Measurements from ENCODE around the gene IGSF9B. TPM values are rescaled to one million over a fixed set of nuclear protein-coding genes. Genes with fewer than 3 reads are reported as not detected.

Gene IGSF9B
- total and polyA plus RNA-seq, 8 donors: 1.1 to 5.8 (median 2.6) TPM

GRCh38 chr11:133889188-133889587 is 67.6 kb downstream of the IGSF9B start:
- Histone ChIP-seq H3K4me1 (no peaks in the 10 kb centered on the region), H3K27ac (no peak overlapping the region), H3K9me3 (no peaks in the 10 kb centered on the region), H3K4me3 (no peak overlapping the region), H3K27me3 (no peaks in the 10 kb centered on the region), H3K36me3 (no peaks in the 10 kb centered on the region)
- no peak for ATAC-seq
- TF ChIP-seq CTCF (IDR thresholded peaks at IDR 0.05): no peak
- intact Hi-C loops (cut with DNase I): no loop called here
- 54 to 55% methylated on average over 5 of the region's 5 CpGs for WGBS, 2 donors
- FAIRE-seq: no peak
- no peak for DNase-seq

- DNase-seq (no peak), FAIRE-seq (no peak), ATAC-seq (no peak)
- intact Hi-C loops (cut with DNase I): no loop called here
- H3K9me3 ChIP-seq: no peaks in the 10 kb centered on the region
- H3K4me1 ChIP-seq: no peaks in the 10 kb centered on the region
- no peak overlapping the region for H3K4me3 ChIP-seq
- TF ChIP-seq CTCF (IDR thresholded peaks at IDR 0.05): no peak
- no peaks in the 10 kb centered on the region for H3K36me3 ChIP-seq
- H3K27me3 ChIP-seq: no peaks in the 10 kb centered on the region
- H3K27ac ChIP-seq: no peak overlapping the region
- WGBS, 2 donors: 48 to 54% methylated on average over 5 of the region's 5 CpGs
Observed at GRCh38 chr11:133887692-133888332, 69.0 kb downstream of the IGSF9B start.

GRCh38 chr11:133886029-133886428 is 70.7 kb downstream of the IGSF9B start:
- ATAC-seq (no peak), FAIRE-seq (no peak), DNase-seq (no peak)
- Histone ChIP-seq H3K9me3 (no peaks in the 10 kb centered on the region), H3K4me1 (no peaks in the 10 kb centered on the region), H3K36me3 (no peaks in the 10 kb centered on the region), H3K27ac (no peak overlapping the region), H3K4me3 (no peak overlapping the region), H3K27me3 (no peaks in the 10 kb centered on the region)
- TF ChIP-seq CTCF (IDR thresholded peaks at IDR 0.05): no peak
- intact Hi-C loops (cut with DNase I): no loop called here
- 70% methylated on average over 3 of the region's 3 CpGs for WGBS, 2 donors

GRCh38 chr11:133872160-133872559 is 84.6 kb downstream of the IGSF9B start:
- H3K4me1 ChIP-seq: no peaks in the 10 kb centered on the region
- no peak for TF ChIP-seq CTCF (IDR thresholded peaks at IDR 0.05)
- H3K4me3 ChIP-seq: no peak overlapping the region
- H3K27me3 ChIP-seq: no peaks in the 10 kb centered on the region
- no peaks in the 10 kb centered on the region for H3K36me3 ChIP-seq
- H3K27ac ChIP-seq: no peak overlapping the region
- no peaks in the 10 kb centered on the region for H3K9me3 ChIP-seq
- DNase-seq (no peak), ATAC-seq (no peak), FAIRE-seq (no peak)
- intact Hi-C loops (cut with DNase I): no loop called here
- 23 to 76% methylated on average over 1 of the region's 1 CpG for WGBS, 2 donors

- H3K27me3 ChIP-seq: no peaks in the 10 kb centered on the region
- no peaks in the 10 kb centered on the region for H3K4me1 ChIP-seq
- H3K4me3 ChIP-seq: no peak overlapping the region
- TF ChIP-seq CTCF (IDR thresholded peaks at IDR 0.05): no peak
- no peak for DNase-seq
- H3K27ac ChIP-seq: no peak overlapping the region
- H3K36me3 ChIP-seq: no peaks in the 10 kb centered on the region
- no peak for FAIRE-seq
- intact Hi-C loops (cut with DNase I): no loop called here
- no peaks in the 10 kb centered on the region for H3K9me3 ChIP-seq
- no peak for ATAC-seq
Observed at GRCh38 chr11:133867456-133867855, 89.3 kb downstream of the IGSF9B start.
